NCI-H2081 treated with DMSO at 0.1 percent for 48 hours (cell line): ENCODE measurements around the gene BST2.

Source experiments
- DNase-seq: peaks from one replicate; lab custom pipeline; 2025; lab: John Stamatoyannopoulos, UW

BST2 gene

GRCh38 chr19:17405250-17406045 is at the start of gene BST2:
TSS of gene BST2 (minus strand) at chr19:17405630. CDS start at chr19:17405575, 55 bp downstream.
- DNase-seq, result no peak

DNA sequence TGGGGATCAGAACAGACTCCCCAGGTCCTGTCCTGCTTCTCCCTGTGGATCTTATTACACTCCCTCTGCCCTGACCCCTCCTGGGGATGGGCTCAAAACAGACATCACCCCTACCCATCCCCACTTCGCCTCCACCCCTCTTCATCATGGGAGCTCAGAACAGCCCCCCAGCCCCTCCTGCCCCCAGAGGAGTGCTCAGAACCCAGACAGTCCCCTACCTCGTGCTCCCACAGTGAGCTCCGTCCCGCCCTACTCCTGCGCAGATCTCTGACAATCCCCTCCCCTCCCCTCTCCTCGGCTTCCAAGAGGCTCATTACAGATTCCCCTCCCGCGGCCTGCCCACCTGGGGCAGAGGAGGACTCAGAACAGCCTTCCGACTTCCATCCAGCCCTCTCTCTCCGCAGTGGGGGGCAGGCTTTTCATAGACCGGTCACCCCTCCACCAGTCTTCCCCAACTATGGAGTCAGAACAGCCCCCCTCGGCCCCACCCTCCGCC is 49.2 kb upstream of the BST2 start:
- no peak for DNase-seq

DNA sequence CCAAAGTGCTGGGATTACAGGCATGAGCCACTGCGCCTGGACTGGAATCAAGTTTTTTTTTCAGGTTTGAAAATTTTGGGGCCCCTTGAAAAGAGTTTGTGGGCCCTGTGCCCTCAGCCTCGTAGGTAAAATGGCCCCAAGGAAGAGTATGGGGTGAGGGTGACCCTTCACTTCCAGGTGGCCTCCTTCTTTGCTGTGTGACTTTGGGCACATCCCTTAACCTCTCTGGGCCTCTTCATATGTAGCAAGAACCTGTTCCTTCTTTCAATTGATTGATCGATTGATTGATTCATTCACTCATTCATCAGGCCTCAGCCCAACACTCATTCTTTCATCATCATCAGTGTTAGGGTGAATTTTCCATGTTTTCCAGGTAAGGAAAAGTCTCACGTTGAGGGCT is 46.4 kb upstream of the BST2 start:
- no peak for DNase-seq

DNA sequence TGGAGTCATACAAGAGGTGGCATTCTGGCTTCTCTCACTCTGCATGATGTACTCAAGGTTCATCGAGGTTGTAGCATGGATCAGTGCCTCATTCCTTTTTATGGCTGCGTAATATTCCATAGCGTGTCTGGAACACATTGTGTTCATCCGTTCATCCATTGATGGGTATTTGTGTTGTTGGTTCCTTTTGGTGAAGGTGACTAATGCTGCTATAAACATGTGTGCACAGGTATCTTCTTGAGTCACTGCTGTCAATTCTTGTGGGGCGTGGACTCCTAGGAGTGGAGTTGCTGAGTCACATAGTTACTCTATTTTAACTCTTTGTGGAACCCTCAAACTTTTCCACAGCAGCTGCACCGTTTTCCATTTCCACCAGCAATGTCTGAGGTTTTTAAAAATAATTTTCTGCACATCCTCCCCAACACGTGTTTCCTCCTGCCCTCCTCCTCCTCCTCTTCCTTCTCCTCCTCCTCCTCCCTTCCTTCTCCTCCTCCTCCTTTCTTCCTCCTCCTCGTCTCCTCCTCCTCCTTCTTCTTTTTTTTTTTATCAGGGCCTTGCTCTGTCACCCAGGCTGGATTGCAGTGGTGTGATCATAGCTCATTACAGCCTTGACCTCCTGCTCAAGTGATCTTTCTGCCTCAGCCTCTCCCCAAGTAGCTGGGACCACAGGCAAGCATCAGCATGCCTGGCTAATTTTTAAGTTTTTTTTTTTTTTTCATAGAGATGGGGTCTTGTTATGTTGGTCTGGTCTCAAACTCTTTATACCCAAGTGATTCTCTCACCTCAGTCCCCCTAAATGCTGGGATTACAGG is 45.0 kb upstream of the BST2 start:
- no peak for DNase-seq

GRCh38 chr19:17448131-17448967 is 42.9 kb upstream of the BST2 start, which contains the start of gene TMEM221:
TSS of gene TMEM221 (minus strand) at chr19:17448668. CDS start at chr19:17448462, 206 bp downstream.
- no peak for DNase-seq

GRCh38 chr19:17447704-17448130 is 42.3 kb upstream of the BST2 start:
- DNase-seq, result no peak

DNA sequence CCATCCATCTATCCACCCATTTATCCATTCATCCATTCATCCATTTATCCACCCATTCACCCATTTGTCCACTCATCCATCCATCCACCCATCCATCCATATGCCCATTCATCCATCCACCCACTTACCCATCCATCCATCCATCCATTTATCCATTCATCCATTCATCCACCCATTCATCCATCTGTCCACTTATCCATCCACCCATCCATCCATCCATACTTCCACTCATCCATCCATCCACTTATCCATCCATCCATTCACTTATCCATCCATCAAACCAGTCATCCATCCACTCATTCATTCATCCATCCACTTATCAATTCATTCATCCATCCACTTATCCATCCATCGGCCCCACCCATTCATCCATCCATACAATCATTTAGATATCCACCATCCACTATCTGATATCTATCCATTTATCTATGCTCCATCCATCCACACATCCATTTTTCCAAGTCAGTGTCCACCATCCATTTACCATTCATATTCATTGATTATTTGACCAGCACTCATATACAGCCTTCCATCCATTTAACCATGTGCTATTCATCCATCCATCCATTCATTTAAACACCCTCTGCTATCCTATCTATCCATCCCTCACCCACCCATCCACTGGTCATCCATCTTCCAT is 40.2 kb upstream of the BST2 start:
- no peak for DNase-seq

GRCh38 chr19:17441241-17442021 is 36.0 kb upstream of the BST2 start:
- DNase-seq, result no peak

DNA sequence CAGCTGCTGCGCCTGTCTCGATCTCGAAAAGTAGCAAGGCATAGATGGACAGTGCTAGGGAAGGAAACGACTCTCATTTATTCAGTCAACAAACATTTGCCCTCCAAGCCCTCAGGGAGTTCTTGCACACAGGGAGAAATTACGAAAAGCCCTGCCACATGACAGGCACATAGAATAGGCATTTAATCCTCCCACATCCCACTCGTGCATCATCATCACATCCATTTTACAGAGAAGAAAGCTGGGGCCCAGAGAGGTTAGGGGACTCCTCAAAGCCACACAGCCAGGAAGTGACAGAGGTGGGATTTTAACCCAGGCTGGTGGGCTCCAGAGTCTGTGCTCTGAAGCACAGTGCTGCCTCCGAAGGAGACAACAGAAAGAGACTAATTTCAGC is 31.4 kb upstream of the BST2 start:
- no peak for DNase-seq

GRCh38 chr19:17436094-17436873 is 30.9 kb upstream of the BST2 start:
- no peak for DNase-seq

- no peak for DNase-seq
These were observed 29.8 kb upstream of the BST2 start for GRCh38 chr19:17435218-17435617.

- DNase-seq, result no peak
These were observed 26.0 kb upstream of the BST2 start for GRCh38 chr19:17431417-17431816.

- no peak for DNase-seq
These were observed 24.2 kb upstream of the BST2 start for GRCh38 chr19:17429641-17430113.

DNA sequence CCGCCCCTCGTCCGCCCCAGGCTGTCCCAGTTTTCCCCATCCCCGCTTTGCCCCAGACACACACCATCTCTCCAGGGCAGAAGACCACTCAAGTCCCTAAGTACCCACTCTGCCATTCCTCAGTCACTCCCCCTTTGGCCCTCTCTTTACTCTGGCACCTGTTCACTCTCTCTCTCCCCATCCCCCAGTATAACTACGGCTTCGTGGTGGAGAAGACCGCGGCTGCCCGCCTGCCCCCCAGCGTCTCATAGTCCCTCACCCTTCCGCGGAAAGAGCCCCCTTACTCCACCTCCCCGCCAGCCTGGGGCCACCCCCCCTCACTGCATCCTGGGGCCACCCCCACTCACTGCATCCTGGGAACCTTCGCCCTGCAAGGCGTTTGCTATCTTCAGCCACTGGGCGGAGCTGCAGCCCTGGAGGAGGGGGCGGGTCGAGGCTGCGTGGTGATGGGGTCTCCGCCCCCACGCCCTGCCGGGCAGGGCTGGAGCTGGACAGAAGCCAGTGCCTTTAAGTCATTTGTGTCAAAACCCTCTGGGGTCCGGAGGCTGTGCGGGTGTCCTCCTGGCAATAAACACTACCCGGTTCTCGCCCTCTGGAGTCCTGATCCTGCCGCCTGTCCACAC is 19.4 kb upstream of the BST2 start:
- DNase-seq, result no peak

DNA sequence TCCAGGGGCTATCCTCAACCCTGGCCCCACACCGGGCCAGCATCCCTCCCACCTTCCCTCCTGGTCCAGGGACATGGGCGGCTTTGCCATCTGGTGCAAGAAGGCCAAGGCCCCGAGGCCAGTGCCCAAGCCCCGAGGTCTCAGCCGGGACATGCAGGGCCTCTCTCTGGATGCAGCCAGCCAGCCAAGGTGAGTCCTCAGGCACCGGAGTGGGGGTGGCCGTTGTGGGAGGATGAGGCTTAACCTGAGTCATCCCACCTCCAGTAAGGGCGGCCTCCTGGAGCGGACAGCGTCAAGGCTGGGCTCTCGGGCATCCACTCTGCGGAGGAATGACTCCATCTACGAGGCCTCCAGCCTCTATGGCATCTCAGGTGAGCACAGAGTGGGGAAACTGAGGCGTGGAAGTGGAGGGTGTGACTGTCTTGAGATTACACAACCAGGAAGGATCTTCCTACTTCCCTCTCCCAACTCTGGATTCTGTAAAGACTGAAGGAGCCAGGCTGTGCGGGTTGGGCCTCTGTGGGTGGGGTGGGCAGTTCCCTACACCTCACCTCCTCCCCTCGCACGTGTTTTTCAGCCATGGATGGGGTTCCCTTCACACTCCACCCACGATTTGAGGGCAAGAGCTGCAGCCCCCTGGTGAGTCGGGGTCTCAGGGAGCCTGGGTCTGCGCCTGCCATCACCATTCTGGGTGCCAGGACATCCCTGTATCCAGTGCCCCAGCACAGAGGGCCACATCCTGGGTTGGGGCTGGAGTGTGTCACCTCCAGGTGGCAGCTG is 18.2 kb upstream of the BST2 start:
- DNase-seq, result no peak

DNA sequence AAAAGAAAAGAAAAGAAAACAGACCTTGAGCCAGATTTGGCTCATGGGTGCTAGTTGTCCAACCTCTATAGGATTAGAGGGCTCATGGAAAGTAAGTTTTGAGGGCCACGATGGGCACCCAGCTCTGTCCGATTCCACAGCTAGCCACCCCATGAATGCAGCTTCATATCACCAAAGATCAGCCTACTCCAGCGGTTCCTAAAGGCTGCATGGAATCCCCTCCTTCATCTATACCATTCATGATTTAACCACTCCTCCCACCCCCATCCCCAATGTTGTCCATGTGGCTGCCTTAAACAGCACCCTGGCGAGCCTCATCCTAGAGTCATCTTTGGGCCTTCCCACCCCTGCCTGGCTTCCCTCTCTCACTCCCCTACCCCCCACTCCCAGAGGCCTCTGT is 16.5 kb upstream of the BST2 start:
- no peak for DNase-seq

DNA sequence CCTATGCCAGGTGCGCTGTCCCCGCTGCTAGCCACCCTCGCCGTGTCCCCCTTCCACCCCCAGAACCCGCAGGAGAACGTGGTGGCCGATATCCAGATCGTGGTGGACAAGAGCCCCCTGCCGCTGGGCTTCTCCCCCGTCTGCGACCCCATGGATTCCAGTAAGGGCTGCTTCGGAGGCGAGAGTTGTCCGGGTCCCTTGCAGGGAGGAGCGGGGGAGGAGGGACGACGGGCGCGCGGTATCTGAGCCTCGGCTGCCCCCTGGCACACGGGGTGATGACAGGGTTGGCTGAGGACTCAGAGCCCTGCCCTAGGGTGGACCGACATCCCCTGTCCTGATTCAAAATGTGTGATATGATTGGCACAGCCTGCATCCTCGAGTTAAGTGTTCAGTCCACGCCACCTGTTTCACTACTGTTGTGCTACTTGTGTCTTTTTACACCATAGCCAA is 15.1 kb upstream of the BST2 start:
- DNase-seq, result no peak
